Loucy (cell line): ENCODE results near the gene ATPAF2.

Source experiments
- EZH2phosphoT487 ChIP-seq: fragments of 200-600 bp; IDR thresholded peaks from 2 replicates; pipeline ENCODE4 v1.6.1; 2018; ENCODE audit warnings: antibody characterized with exemption, mild to moderate bottlenecking, moderate library complexity, borderline replicate concordance
- TF ChIP-seq, protein P1 (sequence below): fragments of 200-600 bp; sonication (generic); conservative IDR thresholded peaks from 2 replicates; pipeline ENCODE4 v1.5.1; 2014; ENCODE audit warnings: mild to moderate bottlenecking, antibody characterized with exemption, low read length

DNA sequence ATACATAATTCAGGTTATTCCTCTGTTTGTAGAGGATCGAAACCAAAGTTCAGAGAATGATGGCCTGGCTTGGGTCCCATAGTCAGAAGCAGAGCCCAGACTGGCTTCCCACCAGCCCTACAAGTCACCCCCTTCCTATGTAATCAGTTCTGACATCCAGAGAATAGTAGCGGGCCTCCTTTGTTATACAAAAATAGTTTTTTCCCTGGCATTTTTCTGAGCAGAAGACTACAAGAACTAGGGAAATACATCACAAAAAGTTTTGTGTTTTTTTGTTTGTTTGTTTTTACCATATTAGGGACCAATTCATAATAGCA, 19.2 kb downstream of the ATPAF2 start:
- TF ChIP-seq, protein P1, sequence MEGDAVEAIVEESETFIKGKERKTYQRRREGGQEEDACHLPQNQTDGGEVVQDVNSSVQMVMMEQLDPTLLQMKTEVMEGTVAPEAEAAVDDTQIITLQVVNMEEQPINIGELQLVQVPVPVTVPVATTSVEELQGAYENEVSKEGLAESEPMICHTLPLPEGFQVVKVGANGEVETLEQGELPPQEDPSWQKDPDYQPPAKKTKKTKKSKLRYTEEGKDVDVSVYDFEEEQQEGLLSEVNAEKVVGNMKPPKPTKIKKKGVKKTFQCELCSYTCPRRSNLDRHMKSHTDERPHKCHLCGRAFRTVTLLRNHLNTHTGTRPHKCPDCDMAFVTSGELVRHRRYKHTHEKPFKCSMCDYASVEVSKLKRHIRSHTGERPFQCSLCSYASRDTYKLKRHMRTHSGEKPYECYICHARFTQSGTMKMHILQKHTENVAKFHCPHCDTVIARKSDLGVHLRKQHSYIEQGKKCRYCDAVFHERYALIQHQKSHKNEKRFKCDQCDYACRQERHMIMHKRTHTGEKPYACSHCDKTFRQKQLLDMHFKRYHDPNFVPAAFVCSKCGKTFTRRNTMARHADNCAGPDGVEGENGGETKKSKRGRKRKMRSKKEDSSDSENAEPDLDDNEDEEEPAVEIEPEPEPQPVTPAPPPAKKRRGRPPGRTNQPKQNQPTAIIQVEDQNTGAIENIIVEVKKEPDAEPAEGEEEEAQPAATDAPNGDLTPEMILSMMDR, result no peak
- TF ChIP-seq EZH2phosphoT487, result no peak
